Measurements from ENCODE around the gene PKD2L2.
A peak's percentile ranks its signal among the peaks of the same experiment; 100 is the strongest.
"Not testable (repeated sequence)": the region's sequence is repeated elsewhere in the genome, so short reads cannot be mapped to it uniquely, and the experiment has no call there.

The PKD2L2 gene

GRCh38 chr5:137888466-137888862 is 793 bp upstream of the PKD2L2 start:
- DNase-seq (ENCODE audit: low spot score), result no peak

- DNase-seq (ENCODE audit: low spot score), result peak; percentile 12
Measured at GRCh38 chr5:137890845-137891244, 1.6 kb downstream of the PKD2L2 start.

GRCh38 chr5:137891849-137892248 is 2.6 kb downstream of the PKD2L2 start:
- DNase-seq (ENCODE audit: low spot score), result no peak

GRCh38 chr5:137894586-137894985 is 5.3 kb downstream of the PKD2L2 start:
- DNase-seq (ENCODE audit: low spot score), result no peak

GRCh38 chr5:137896560-137896959 is 7.3 kb downstream of the PKD2L2 start:
- no peak for DNase-seq (ENCODE audit: low spot score)

- no peak for DNase-seq (ENCODE audit: low spot score)
Measured at GRCh38 chr5:137899493-137899892, 10.2 kb downstream of the PKD2L2 start.

GRCh38 chr5:137901011-137901817 is 12.0 kb downstream of the PKD2L2 start:
- DNase-seq (ENCODE audit: low spot score), result no peak

GRCh38 chr5:137902408-137903133 is 13.3 kb downstream of the PKD2L2 start:
- DNase-seq (ENCODE audit: low spot score), result no peak

GRCh38 chr5:137914758-137915157 is 25.5 kb downstream of the PKD2L2 start:
- DNase-seq (ENCODE audit: low spot score), result no peak

- DNase-seq (ENCODE audit: low spot score), result no peak
Measured at GRCh38 chr5:137916923-137917322, 27.7 kb downstream of the PKD2L2 start.

GRCh38 chr5:137921931-137922330 is 32.7 kb downstream of the PKD2L2 start:
- peak; percentile 34 for DNase-seq (ENCODE audit: low spot score)

- no peak for DNase-seq (ENCODE audit: low spot score)
Measured at GRCh38 chr5:137923856-137924255, 34.6 kb downstream of the PKD2L2 start.

- no peak for DNase-seq (ENCODE audit: low spot score)
Measured at GRCh38 chr5:137932800-137933199, 43.5 kb downstream of the PKD2L2 start.

- no peak for DNase-seq (ENCODE audit: low spot score)
Measured at GRCh38 chr5:137933491-137933911, 44.2 kb downstream of the PKD2L2 start.

- no peak for DNase-seq (ENCODE audit: low spot score)
Measured at GRCh38 chr5:137935190-137935589, 45.9 kb downstream of the PKD2L2 start.

GRCh38 chr5:137935694-137936093 is 46.4 kb downstream of the PKD2L2 start:
- DNase-seq (ENCODE audit: low spot score), result no peak

- DNase-seq (ENCODE audit: low spot score), result no peak
Measured at GRCh38 chr5:137937994-137938750, 48.9 kb downstream of the PKD2L2 start.

GRCh38 chr5:137938751-137939143 is 49.5 kb downstream of the PKD2L2 start:
- no peak for DNase-seq (ENCODE audit: low spot score)

- no peak for DNase-seq (ENCODE audit: low spot score)
Measured at GRCh38 chr5:137939331-137939730, 50.1 kb downstream of the PKD2L2 start.

- DNase-seq (ENCODE audit: low spot score), result not testable (repeated sequence)
Measured at GRCh38 chr5:137944280-137944679, 55.0 kb downstream of the PKD2L2 start.

- DNase-seq (ENCODE audit: low spot score), result no peak
Measured at GRCh38 chr5:137945825-137946224, 56.6 kb downstream of the PKD2L2 start.

- no peak for DNase-seq (ENCODE audit: low spot score)
Measured at GRCh38 chr5:137954131-137954879, 65.0 kb downstream of the PKD2L2 start.

Data from SW480 (cell line).